Mammary epithelial cell (primary cell): ENCODE measurements around the gene ADAT1.

Source experiments
- EZH2 ChIP-seq: IDR thresholded peaks from 2 replicates; pipeline ENCODE4 v1.6.1; 2012; ENCODE audit warnings: low read length, inconsistent platforms, borderline replicate concordance
- TF ChIP-seq, protein P1 (sequence below), 2 donors: IDR thresholded peaks in 1 of 2; conservative IDR thresholded peaks in 1 of 2; 2 replicates each; pipeline ENCODE4 v1.5.1; 2011 to 2012; ENCODE audit warnings: inconsistent platforms in 2 of 2, low read length in 2 of 2, mild to moderate bottlenecking in 2 of 2, control low read depth in 1 of 2, low read depth in 1 of 2; ENCODE audit not compliant: insufficient read depth in 1 of 2; ENCODE audit errors: extremely low read depth in 1 of 2

DNA sequence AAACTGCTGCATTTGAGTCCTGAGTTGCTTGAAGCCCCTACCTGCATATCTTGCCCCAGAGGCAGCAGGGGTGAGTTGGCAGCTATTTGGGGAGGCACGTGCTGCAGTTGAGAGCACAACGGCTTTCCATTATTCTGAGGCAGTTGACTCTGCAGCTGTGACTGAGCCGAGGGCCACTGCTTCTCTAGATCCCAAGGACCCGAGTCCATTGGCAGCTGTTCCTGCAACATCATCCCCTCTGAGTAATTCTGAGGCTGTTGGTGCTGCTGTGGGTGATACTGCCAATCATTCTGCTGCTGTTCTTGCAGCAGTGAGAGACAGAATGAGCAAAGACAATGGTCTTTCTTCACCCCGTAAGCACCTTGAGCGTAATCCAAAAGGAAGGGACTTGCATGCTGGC is 37.2 kb upstream of the ADAT1 start:
- TF ChIP-seq, protein P1, sequence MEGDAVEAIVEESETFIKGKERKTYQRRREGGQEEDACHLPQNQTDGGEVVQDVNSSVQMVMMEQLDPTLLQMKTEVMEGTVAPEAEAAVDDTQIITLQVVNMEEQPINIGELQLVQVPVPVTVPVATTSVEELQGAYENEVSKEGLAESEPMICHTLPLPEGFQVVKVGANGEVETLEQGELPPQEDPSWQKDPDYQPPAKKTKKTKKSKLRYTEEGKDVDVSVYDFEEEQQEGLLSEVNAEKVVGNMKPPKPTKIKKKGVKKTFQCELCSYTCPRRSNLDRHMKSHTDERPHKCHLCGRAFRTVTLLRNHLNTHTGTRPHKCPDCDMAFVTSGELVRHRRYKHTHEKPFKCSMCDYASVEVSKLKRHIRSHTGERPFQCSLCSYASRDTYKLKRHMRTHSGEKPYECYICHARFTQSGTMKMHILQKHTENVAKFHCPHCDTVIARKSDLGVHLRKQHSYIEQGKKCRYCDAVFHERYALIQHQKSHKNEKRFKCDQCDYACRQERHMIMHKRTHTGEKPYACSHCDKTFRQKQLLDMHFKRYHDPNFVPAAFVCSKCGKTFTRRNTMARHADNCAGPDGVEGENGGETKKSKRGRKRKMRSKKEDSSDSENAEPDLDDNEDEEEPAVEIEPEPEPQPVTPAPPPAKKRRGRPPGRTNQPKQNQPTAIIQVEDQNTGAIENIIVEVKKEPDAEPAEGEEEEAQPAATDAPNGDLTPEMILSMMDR (conservative IDR thresholded peaks at IDR 0.05 in 1 of 2, IDR thresholded peaks at IDR 0.05 in 1 of 2; ENCODE audit: extremely low read depth in 1 of 2, insufficient read depth in 1 of 2, low read depth in 1 of 2, low read length in 2 of 2): no peak
- no peak for TF ChIP-seq EZH2
